GM21367 (cell line): ENCODE measurements around the gene PCDHGB4.
A peak's percentile ranks its signal among the peaks of the same experiment; 100 is the strongest.
"Not testable (repeated sequence)": the region's sequence is repeated elsewhere in the genome, so short reads cannot be mapped to it uniquely, and the experiment has no call there.

Experiments
- ATAC-seq: cut with Tn5 transposase; IDR thresholded peaks from one replicate; pipeline ENCODE4 v1.9.1; 2021; ENCODE audit not compliant: unreplicated experiment

Gene PCDHGB4

DNA sequence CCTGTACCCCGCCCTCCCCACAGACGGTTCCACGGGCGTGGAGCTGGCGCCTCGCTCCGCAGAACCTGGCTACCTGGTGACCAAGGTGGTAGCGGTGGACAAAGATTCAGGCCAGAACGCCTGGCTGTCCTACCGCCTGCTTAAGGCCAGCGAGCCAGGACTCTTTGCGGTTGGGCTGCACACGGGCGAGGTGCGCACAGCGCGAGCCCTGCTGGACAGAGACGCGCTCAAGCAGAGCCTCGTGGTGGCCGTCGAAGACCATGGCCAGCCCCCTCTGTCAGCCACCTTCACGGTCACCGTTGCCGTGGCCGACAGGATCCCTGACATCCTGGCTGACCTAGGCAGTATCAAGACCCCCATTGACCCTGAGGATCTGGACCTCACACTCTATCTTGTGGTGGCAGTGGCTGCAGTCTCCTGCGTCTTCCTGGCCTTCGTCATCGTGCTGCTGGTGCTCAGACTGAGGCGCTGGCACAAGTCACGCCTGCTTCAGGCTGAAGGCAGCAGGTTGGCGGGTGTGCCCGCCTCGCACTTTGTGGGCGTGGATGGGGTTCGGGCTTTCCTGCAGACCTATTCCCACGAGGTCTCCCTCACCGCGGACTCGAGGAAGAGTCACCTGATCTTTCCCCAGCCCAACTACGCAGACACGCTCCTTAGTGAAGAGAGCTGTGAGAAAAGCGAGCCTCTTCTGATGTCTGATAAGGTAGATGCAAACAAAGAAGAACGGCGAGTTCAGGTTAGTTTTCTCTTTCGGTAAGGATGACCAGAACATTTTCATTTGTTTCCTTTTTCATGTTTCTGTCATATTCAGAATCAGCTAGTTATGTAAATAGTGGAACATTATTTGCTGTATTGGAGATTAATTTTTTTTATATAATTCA, 21.2 kb upstream of the PCDHGB4 start:
- ATAC-seq = no peak

GRCh38 chr5:141369994-141370848, 17.3 kb upstream of the PCDHGB4 start, which contains the start of gene PCDHGB3:
Gene PCDHGB3 (plus strand): TSS chr5:141370242. CDS start chr5:141370395, 153 bp downstream.
- peak; percentile 91 for ATAC-seq

DNA sequence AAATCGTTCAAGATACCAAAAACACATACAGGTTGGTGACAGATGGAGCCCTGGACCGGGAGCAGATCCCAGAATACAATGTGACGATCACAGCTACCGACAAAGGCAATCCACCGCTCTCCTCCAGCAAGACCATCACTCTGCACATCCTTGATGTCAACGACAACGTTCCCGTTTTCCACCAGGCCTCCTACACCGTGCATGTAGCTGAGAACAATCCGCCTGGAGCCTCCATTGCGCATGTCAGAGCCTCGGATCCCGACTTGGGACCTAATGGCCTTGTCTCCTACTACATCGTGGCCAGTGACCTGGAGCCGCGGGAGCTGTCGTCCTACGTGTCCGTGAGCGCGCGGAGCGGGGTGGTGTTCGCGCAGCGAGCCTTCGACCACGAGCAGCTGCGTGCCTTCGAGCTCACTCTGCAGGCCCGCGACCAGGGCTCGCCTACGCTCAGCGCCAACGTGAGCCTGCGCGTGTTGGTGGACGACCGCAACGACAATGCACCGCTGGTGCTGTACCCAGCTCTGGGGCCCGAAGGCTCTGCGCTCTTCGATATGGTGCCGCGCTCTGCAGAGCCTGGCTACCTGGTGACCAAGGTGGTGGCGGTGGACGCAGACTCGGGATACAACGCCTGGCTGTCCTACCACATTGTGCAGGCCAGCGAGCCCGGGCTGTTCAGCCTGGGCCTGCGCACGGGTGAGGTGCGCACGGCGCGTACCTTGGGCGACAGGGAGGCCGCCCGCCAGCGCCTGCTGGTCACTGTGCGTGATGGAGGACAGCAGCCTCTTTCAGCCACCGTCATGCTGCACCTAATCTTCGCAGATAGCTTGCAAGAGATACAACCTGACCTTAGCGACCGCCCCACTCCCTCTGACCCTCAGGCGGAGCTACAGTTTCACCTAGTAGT, 15.7 kb upstream of the PCDHGB4 start:
- no peak for ATAC-seq

GRCh38 chr5:141373673-141374317, 13.7 kb upstream of the PCDHGB4 start, which contains the start of gene PCDHGA6:
Gene PCDHGA6 (plus strand): TSS chr5:141373891. CDS start chr5:141374084, 193 bp downstream.
- no peak for ATAC-seq

DNA sequence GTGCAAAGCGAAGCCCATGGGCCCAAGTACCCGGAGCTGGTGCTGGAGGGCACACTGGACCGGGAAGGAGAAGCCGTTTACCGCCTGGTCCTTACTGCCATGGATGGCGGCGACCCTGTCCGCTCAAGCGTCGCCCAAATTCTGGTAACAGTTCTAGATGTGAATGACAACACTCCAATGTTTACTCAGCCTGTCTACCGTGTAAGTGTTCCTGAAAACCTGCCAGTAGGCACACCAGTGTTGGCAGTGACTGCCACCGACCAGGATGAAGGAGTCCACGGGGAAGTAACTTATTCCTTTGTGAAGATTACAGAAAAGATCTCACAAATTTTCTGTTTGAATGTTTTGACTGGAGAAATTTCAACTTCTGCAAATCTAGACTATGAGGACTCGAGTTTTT, 12.9 kb upstream of the PCDHGB4 start:
- no peak for ATAC-seq

DNA sequence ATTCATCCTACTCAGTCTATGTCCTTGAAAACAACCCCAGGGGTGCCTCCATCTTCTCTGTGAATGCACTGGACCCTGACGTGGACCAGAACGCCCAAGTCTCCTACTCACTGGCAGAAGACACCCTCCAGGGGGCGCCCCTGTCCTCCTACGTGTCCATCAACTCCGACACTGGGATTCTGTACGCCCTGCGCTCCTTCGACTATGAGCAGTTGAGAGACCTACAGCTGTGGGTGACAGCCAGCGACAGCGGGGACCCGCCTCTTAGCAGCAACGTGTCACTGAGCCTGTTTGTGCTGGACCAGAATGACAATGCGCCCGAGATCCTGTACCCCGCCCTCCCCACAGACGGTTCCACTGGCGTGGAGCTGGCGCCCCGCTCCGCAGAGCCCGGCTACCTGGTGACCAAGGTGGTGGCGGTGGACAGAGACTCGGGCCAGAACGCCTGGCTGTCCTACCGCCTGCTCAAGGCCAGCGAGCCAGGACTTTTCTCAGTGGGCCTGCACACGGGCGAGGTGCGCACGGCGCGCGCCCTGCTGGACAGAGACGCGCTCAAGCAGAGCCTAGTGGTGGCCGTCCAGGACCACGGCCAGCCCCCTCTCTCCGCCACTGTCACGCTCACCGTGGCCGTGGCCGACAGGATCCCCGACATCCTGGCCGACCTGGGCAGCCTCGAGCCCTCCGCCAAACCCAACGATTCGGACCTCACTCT, 11.9 kb upstream of the PCDHGB4 start:
- not testable (repeated sequence) for ATAC-seq

DNA sequence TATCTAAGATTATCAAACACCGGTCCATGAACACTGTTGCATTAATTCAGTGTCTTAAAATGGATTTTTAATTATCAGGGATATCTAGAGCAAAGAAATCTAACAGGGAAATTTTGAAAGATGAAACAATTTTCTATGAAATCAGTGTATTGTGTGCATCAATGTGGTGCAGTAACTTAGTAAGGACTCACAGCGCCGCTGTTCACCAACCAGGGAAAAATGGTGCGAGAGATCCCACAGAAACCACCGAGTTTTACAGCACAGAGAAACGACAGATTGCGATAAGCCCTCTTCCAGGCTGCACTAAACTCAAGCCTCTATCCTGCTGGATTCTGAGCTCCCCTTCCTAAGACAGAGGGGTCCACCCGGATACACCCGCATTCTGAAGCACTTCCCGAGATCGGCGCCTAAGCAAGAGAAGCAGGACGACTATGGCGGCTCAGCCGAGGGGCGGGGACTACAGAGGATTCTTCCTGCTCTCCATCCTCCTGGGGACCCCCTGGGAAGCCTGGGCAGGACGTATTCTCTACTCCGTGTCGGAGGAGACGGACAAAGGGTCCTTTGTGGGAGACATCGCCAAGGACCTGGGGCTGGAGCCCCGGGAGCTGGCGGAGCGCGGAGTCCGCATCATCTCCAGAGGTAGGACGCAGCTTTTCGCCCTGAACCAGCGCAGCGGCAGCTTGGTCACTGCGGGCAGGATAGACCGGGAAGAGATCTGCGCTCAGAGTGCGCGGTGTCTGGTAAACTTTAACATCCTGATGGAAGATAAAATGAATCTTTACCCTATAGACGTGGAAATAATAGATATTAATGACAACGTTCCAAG, 4.8 kb upstream of the PCDHGB4 start, which contains the start of gene PCDHGA7:
PCDHGA7 (plus strand) TSS at position 274 of the 826 bp plus-strand sequence; CDS start at position 432, 158 bp downstream.
- ATAC-seq = no peak

DNA sequence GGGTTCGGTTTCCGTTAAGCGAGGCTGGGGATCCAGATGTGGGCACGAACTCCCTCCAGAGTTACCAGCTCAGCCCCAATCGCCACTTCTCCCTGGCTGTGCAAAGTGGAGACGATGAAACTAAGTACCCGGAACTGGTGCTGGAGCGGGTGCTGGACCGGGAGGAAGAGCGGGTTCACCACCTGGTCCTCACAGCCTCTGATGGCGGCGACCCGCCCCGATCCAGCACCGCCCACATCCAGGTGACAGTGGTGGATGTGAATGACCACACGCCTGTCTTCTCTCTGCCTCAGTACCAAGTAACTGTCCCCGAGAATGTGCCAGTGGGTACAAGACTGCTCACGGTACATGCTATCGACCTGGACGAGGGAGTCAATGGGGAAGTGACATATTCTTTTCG, 4.2 kb upstream of the PCDHGB4 start:
- ATAC-seq = no peak

- no peak for ATAC-seq
Observed at GRCh38 chr5:141384471-141385267, 2.8 kb upstream of the PCDHGB4 start.

DNA sequence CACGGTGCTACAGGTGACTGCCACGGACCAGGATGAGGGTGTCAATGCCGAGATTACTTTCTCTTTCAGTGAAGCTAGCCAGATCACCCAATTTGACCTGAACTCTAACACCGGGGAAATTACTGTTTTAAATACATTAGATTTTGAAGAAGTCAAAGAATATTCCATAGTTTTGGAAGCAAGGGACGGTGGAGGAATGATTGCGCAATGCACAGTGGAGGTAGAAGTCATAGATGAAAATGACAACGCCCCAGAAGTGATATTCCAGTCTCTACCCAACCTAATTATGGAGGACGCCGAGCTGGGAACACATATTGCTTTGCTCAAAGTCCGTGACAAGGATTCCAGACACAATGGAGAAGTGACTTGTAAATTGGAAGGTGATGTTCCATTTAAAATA, 1.2 kb downstream of the PCDHGB4 start:
- ATAC-seq = no peak

- no peak for ATAC-seq
Observed at GRCh38 chr5:141389153-141390042, 1.9 kb downstream of the PCDHGB4 start.

- no peak for ATAC-seq
Observed at GRCh38 chr5:141392429-141393198, 5.1 kb downstream of the PCDHGB4 start, which contains the start of gene PCDHGA8. Gene PCDHGA8 (plus strand): TSS chr5:141392633. CDS start chr5:141392814, 181 bp downstream.

GRCh38 chr5:141393267-141393666, 5.8 kb downstream of the PCDHGB4 start:
- ATAC-seq = no peak

DNA sequence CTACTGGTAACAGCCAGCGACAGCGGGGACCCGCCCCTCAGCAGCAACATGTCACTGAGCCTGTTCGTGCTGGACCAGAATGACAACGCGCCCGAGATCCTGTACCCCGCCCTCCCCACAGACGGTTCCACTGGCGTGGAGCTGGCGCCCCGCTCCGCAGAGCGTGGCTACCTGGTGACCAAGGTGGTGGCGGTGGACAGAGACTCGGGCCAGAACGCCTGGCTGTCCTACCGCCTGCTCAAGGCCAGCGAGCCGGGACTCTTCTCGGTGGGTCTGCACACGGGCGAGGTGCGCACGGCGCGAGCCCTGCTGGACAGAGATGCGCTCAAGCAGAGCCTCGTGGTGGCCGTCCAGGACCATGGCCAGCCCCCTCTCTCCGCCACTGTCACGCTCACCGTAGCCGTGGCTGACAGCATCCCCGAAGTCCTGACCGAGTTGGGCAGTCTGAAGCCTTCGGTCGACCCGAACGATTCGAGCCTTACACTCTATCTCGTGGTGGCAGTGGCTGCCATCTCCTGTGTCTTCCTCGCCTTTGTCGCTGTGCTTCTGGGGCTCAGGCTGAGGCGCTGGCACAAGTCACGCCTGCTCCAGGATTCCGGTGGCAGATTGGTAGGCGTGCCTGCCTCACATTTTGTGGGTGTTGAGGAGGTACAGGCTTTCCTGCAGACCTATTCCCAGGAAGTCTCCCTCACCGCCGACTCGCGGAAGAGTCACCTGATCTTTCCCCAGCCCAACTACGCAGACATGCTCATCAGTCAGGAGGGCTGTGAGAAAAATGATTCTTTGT, 7.1 kb downstream of the PCDHGB4 start:
- not testable (repeated sequence) for ATAC-seq
